ENCODE data around the gene SELENON. TPM values are rescaled to one million over a fixed set of nuclear protein-coding genes. Genes with fewer than 3 reads are reported as not detected.

SELENON gene
- total and polyA plus RNA-seq, 9 of the 15 experiments (the other 6 are each of a cell fraction or from before 2014, with no cell fraction given), result 0.43 to 26.7 (median 7.0) TPM

- TF ChIP-seq GMEB1 (CRISPR knock-in tag; IDR thresholded peaks at IDR 0.05) (peak; percentile 95), E2F6 (IDR thresholded peaks at IDR 0.05; ENCODE audit: borderline replicate concordance in 1 of 2, extremely low read depth in 1 of 2, insufficient read depth in 1 of 2, insufficient read length in 1 of 2, low read depth in 1 of 2, low read length in 1 of 2, poor library complexity in 1 of 2, severe bottlenecking in 1 of 2) (peak; percentile 76 to 96), SMARCA5 (IDR thresholded peaks at IDR 0.05) (peak; percentile 87), UBTF (IDR thresholded peaks at IDR 0.05; ENCODE audit: borderline replicate concordance in 1 of 2, low read depth in 2 of 2, low read length in 2 of 2) (peak; percentile 88 to 89; a peak in 3 of 4 replicates), XRCC3 (IDR thresholded peaks at IDR 0.05) (no peak), ARNT (IDR thresholded peaks at IDR 0.05) (peak; percentile 53 to 59; a peak in 2 of 4 replicates), SIN3B (IDR thresholded peaks at IDR 0.05; ENCODE audit: low read depth) (peak; percentile 61), ZNF23 (CRISPR knock-in tag; IDR thresholded peaks at IDR 0.05) (no peak), BRF2 (IDR thresholded peaks at IDR 0.05; ENCODE audit: borderline replicate concordance, insufficient read depth, insufficient read length) (no peak), CBX1 (IDR thresholded peaks at IDR 0.05; ENCODE audit: low read depth) (peak; percentile 91), VEZF1 (CRISPR knock-in tag; IDR thresholded peaks at IDR 0.05) (peak; percentile 89), ZNF316 (IDR thresholded peaks at IDR 0.05) (peak; percentile 49; the same call in 1 of the 2 replicates), PHF20 (IDR thresholded peaks at IDR 0.05; ENCODE audit: partially characterized antibody) (peak; percentile 88), THRB (CRISPR knock-in tag; conservative IDR thresholded peaks at IDR 0.05) (peak; percentile 94), HDAC6 (IDR thresholded peaks at IDR 0.05; ENCODE audit: low read depth, low read length) (no peak)
These were observed 59.2 kb downstream of the SELENON start, which contains the start of gene AUNIP (continued) for GRCh38 chr1:25858906-25859789.

Measured in K562 (cell line).